ENCODE results near the gene DHRS13.
"Not testable (repeated sequence)": the region's sequence is repeated elsewhere in the genome, so short reads cannot be mapped to it uniquely, and the experiment has no call there.

The DHRS13 gene

GRCh38 chr17:28885363-28885762 lies 17.5 kb downstream of the DHRS13 start:
- FAIRE-seq (no peak), DNase-seq (ENCODE audit: insufficient read length, low spot score) (no peak)

- no peak for DNase-seq (ENCODE audit: insufficient read length, low spot score)
Measured at GRCh38 chr17:28883967-28884702, 18.7 kb downstream of the DHRS13 start.

GRCh38 chr17:28882154-28882895 lies 20.6 kb downstream of the DHRS13 start:
- no peak for DNase-seq (ENCODE audit: insufficient read length, low spot score)
- peak; percentile 38 for FAIRE-seq

More at GRCh38 chr17:28883967-28884702, 18.7 kb downstream of the DHRS13 start:
- FAIRE-seq, result no peak

GRCh38 chr17:28881533-28882056 lies 21.3 kb downstream of the DHRS13 start:
- DNase-seq (ENCODE audit: insufficient read length, low spot score), result no peak

GRCh38 chr17:28880572-28880945 lies 22.3 kb downstream of the DHRS13 start:
- DNase-seq (ENCODE audit: insufficient read length, low spot score) (no peak), FAIRE-seq (no peak)

More at GRCh38 chr17:28881533-28882056, 21.3 kb downstream of the DHRS13 start:
- FAIRE-seq, result no peak

- DNase-seq (ENCODE audit: insufficient read length, low spot score) (no peak), FAIRE-seq (no peak)
Measured at GRCh38 chr17:28879886-28880571, 22.9 kb downstream of the DHRS13 start.

GRCh38 chr17:28878981-28879380 lies 23.9 kb downstream of the DHRS13 start:
- FAIRE-seq, result peak; percentile 46
- peak; percentile 73 for DNase-seq (ENCODE audit: insufficient read length, low spot score)

GRCh38 chr17:28878158-28878910 lies 24.5 kb downstream of the DHRS13 start:
- no peak for FAIRE-seq
- no peak for DNase-seq (ENCODE audit: insufficient read length, low spot score)

- not testable (repeated sequence) for FAIRE-seq; DNase-seq (ENCODE audit: insufficient read length, low spot score)
Measured at GRCh38 chr17:28877150-28877711, 25.6 kb downstream of the DHRS13 start.

- no peak for FAIRE-seq
Measured at GRCh38 chr17:28875848-28876550, 26.9 kb downstream of the DHRS13 start.

GRCh38 chr17:28874750-28875149 lies 28.1 kb downstream of the DHRS13 start:
- FAIRE-seq, result no peak
- no peak for DNase-seq (ENCODE audit: insufficient read length, low spot score)

More at GRCh38 chr17:28875848-28876550, 26.9 kb downstream of the DHRS13 start:
- DNase-seq (ENCODE audit: insufficient read length, low spot score), result no peak

GRCh38 chr17:28873839-28874238 lies 29.0 kb downstream of the DHRS13 start:
- no peak for DNase-seq (ENCODE audit: insufficient read length, low spot score)
- no peak for FAIRE-seq

- no peak for DNase-seq (ENCODE audit: insufficient read length, low spot score)
- no peak for FAIRE-seq
Measured at GRCh38 chr17:28871056-28871579, 31.8 kb downstream of the DHRS13 start.

GRCh38 chr17:28867276-28867675 lies 35.6 kb downstream of the DHRS13 start:
- DNase-seq (ENCODE audit: insufficient read length, low spot score) (no peak), FAIRE-seq (no peak)

- FAIRE-seq, result no peak
Measured at GRCh38 chr17:28865946-28866752, 36.7 kb downstream of the DHRS13 start.

GRCh38 chr17:28864991-28865849 lies 37.7 kb downstream of the DHRS13 start:
- DNase-seq (ENCODE audit: insufficient read length, low spot score) (no peak), FAIRE-seq (no peak)

More at GRCh38 chr17:28865946-28866752, 36.7 kb downstream of the DHRS13 start:
- no peak for DNase-seq (ENCODE audit: insufficient read length, low spot score)

- DNase-seq (ENCODE audit: insufficient read length, low spot score), result no peak
- FAIRE-seq, result no peak
Measured at GRCh38 chr17:28863953-28864352, 38.9 kb downstream of the DHRS13 start.
